MM.1S (cell line): ENCODE results near the gene PCBP4.

Experiments
- DNase-seq: peaks from one replicate; pipeline ENCODE4 v3.0.0-alpha.2; 2015
- H2AFZ ChIP-seq: fragments of 300-600 bp; sonication (generic); 2 replicates; pipeline ENCODE4 v1.6.0; 2016; ENCODE audit warnings: antibody characterized with exemption, low read length
- H3F3A ChIP-seq: fragments of 300-600 bp; sonication (generic); 2 replicates; pipeline ENCODE4 v1.6.1; 2016; ENCODE audit warnings: mild to moderate bottlenecking, antibody characterized with exemption, low read length, moderate library complexity, mixed read lengths; ENCODE audit not compliant: insufficient read depth
- H3K27ac ChIP-seq: fragments of 300-600 bp; sonication (generic); 2 replicates; pipeline ENCODE4 v1.5.1; 2016; ENCODE audit warnings: mild to moderate bottlenecking, low read length
- H3K27me3 ChIP-seq: fragments of 300-600 bp; sonication (generic); replicated peaks from 2 replicates; pipeline ENCODE4 v1.6.0; 2016; ENCODE audit warnings: low read length; ENCODE audit not compliant: insufficient read depth
- H3K36me3 ChIP-seq: fragments of 300-600 bp; sonication (generic); replicated peaks from 2 replicates; pipeline ENCODE4 v1.6.1; 2016; ENCODE audit warnings: mild to moderate bottlenecking, low read length, mixed read lengths; ENCODE audit not compliant: insufficient read depth
- H3K4me1 ChIP-seq: fragments of 300-600 bp; sonication (generic); 2 replicates; pipeline ENCODE4 v1.6.1; 2016; ENCODE audit warnings: low read length, mixed read lengths
- H3K4me2 ChIP-seq: fragments of 300-600 bp; sonication (generic); 2 replicates; pipeline ENCODE4 v1.6.0; 2016; ENCODE audit warnings: low read depth, low read length
- H3K4me3 ChIP-seq: fragments of 300-600 bp; sonication (generic); 2 replicates; pipeline ENCODE4 v1.5.1; 2016; ENCODE audit warnings: low read length, mixed read lengths
- H3K79me2 ChIP-seq: fragments of 300-600 bp; sonication (generic); 2 replicates; pipeline ENCODE4 v1.6.1; 2016; ENCODE audit warnings: mixed run types, low read length, mixed read lengths
- H3K9ac ChIP-seq: fragments of 300-600 bp; sonication (generic); 2 replicates; pipeline ENCODE4 v1.6.1; 2016; ENCODE audit warnings: low read length, mixed read lengths
- H3K9me2 ChIP-seq: fragments of 300-600 bp; sonication (generic); replicated peaks from 2 replicates; pipeline ENCODE4 v1.6.1; 2016; ENCODE audit warnings: mild to moderate bottlenecking, low read length, mixed read lengths; ENCODE audit not compliant: insufficient read depth
- H3K9me3 ChIP-seq: fragments of 300-600 bp; sonication (generic); replicated peaks from 2 replicates; pipeline ENCODE4 v1.6.1; 2016; ENCODE audit warnings: mild to moderate bottlenecking, low read length, mixed read lengths; ENCODE audit not compliant: insufficient read depth
- H4K20me1 ChIP-seq: fragments of 300-600 bp; sonication (generic); 2 replicates; pipeline ENCODE4 v1.6.1; 2016; ENCODE audit warnings: mild to moderate bottlenecking, low read length, moderate library complexity, mixed read lengths; ENCODE audit not compliant: insufficient read depth
- CTCF ChIP-seq: fragments of 300-600 bp; sonication (generic); IDR thresholded peaks from 2 replicates; pipeline ENCODE4 v1.5.1; 2016; ENCODE audit warnings: antibody characterized with exemption, low read length, mixed read lengths
- EZH2 ChIP-seq: fragments of 300-600 bp; sonication (generic); optimal IDR thresholded peaks from 2 replicates; pipeline ENCODE3; 2017; ENCODE audit warnings: low read depth, mild to moderate bottlenecking, antibody characterized with exemption, low read length, mixed read lengths
- EZH2phosphoT487 ChIP-seq: fragments of 300-600 bp; sonication (generic); IDR thresholded peaks from 2 replicates; pipeline ENCODE4 v1.6.1; 2018; ENCODE audit warnings: antibody characterized with exemption, low read length

PCBP4 gene

GRCh38 chr3:51968170-51968775, 1.0 kb upstream of the PCBP4 start:
- Histone ChIP-seq H3K79me2 (peaks cover 1% of the 10 kb centered on the region; the same call in 1 of the 2 replicates), H3K9me3 (no peaks in the 10 kb centered on the region), H2AFZ (0 out of 2 replicates have a peak overlapping the region, but pooled peaks have one; percentile 58), H3K9me2 (no peaks in the 10 kb centered on the region), H3F3A (peaks cover 3% of the 10 kb centered on the region; the same call in 1 of the 2 replicates), H3K4me1 (0 out of 2 replicates have a peak, but pooled peaks cover 4% of the 10 kb centered on the region), H3K27ac (no peak overlapping the region), H4K20me1 (no peaks in the 10 kb centered on the region), H3K9ac (peak overlapping the region; percentile 50; the same call in 1 of the 2 replicates), H3K4me2 (peak overlapping the region; percentile 95), H3K4me3 (peak overlapping the region; percentile 69), H3K36me3 (no peaks in the 10 kb centered on the region), H3K27me3 (no peaks in the 10 kb centered on the region)
- no peak for TF ChIP-seq EZH2phosphoT487
- no peak for TF ChIP-seq EZH2
- TF ChIP-seq CTCF = no peak
- DNase-seq = no peak

- DNase-seq = no peak
- H3K4me1 ChIP-seq = 0 out of 2 replicates have a peak, but pooled peaks cover 4% of the 10 kb centered on the region
- no peak overlapping the region for H3K27ac ChIP-seq
- H3K79me2 ChIP-seq = no peaks in the 10 kb centered on the region
- H3K36me3 ChIP-seq = no peaks in the 10 kb centered on the region
- no peaks in the 10 kb centered on the region for H4K20me1 ChIP-seq
- no peaks in the 10 kb centered on the region for H3K9me2 ChIP-seq
- peaks cover 3% of the 10 kb centered on the region; the same call in 1 of the 2 replicates for H3F3A ChIP-seq
- no peak for TF ChIP-seq EZH2phosphoT487
- no peak for TF ChIP-seq CTCF
- no peak for TF ChIP-seq EZH2
- H2AFZ ChIP-seq = peak overlapping the region; percentile 85
- peak overlapping the region; percentile 80 for H3K4me2 ChIP-seq
- peak overlapping the region; percentile 69 for H3K4me3 ChIP-seq
- no peaks in the 10 kb centered on the region for H3K9me3 ChIP-seq
- peak overlapping the region; percentile 63; the same call in 1 of the 2 replicates for H3K9ac ChIP-seq
- no peaks in the 10 kb centered on the region for H3K27me3 ChIP-seq
Measured at GRCh38 chr3:51966922-51967383, 301 bp downstream of the PCBP4 start.

DNA sequence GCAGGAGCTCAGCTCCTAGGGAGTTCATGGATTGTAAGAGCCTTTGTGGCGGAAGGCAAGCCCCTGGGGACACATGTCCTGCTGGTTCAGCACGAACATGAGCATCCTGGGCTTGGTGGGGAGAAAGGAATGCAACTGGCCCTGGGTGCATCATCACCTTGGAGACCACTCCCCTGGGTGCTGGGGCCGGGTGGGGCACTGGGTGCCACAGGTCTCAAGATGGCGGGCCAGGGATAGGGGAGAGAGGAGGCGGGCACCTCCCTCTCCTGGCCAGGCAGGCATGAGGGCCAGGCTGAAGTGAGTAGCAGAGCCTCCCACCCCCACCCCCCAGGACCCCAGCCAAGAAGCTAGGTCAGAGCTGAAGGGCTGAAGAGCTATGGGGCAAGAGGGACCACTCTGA, 768 bp downstream of the PCBP4 start:
- Histone ChIP-seq H3K27me3 (no peaks in the 10 kb centered on the region), H3K79me2 (no peaks in the 10 kb centered on the region), H3K9me3 (no peaks in the 10 kb centered on the region), H3K9ac (peak overlapping the region; percentile 63; the same call in 1 of the 2 replicates), H3K4me3 (peak overlapping the region; percentile 69), H3K27ac (no peak overlapping the region), H4K20me1 (no peaks in the 10 kb centered on the region), H3K4me2 (peak overlapping the region; percentile 80), H3K4me1 (0 out of 2 replicates have a peak, but pooled peaks cover 4% of the 10 kb centered on the region), H3F3A (peaks cover 3% of the 10 kb centered on the region; the same call in 1 of the 2 replicates), H3K9me2 (no peaks in the 10 kb centered on the region), H2AFZ (peak overlapping the region; percentile 85; the same call in 1 of the 2 replicates), H3K36me3 (no peaks in the 10 kb centered on the region)
- no peak for DNase-seq
- TF ChIP-seq CTCF = no peak
- TF ChIP-seq EZH2phosphoT487 = no peak
- no peak for TF ChIP-seq EZH2
